ENCODE data around the gene USP25.

DNA sequence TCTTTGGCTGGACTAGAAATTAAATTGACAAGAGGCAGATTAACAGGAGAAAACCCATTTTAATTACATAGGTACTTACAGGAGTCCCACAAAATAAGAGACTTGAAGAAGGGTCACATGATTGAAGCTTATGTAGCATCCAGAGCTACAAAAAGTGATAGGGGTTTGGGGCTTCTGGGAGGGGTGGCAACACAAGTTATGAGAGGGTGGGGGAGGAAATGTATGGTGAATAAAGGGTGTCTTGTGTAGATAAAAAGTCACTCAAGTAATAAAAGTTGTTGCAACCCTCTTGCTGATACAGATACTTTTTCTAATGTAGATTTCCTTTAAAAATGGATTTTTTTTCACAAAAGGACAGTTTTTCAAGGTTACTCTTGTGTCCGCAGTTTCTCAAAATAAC, 24.0 kb downstream of the USP25 start:
- TF ChIP-seq, protein P1, sequence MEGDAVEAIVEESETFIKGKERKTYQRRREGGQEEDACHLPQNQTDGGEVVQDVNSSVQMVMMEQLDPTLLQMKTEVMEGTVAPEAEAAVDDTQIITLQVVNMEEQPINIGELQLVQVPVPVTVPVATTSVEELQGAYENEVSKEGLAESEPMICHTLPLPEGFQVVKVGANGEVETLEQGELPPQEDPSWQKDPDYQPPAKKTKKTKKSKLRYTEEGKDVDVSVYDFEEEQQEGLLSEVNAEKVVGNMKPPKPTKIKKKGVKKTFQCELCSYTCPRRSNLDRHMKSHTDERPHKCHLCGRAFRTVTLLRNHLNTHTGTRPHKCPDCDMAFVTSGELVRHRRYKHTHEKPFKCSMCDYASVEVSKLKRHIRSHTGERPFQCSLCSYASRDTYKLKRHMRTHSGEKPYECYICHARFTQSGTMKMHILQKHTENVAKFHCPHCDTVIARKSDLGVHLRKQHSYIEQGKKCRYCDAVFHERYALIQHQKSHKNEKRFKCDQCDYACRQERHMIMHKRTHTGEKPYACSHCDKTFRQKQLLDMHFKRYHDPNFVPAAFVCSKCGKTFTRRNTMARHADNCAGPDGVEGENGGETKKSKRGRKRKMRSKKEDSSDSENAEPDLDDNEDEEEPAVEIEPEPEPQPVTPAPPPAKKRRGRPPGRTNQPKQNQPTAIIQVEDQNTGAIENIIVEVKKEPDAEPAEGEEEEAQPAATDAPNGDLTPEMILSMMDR (IDR thresholded peaks at IDR 0.05), result no peak
- TF ChIP-seq POLR2A (IDR thresholded peaks at IDR 0.05), result no peak
